Hepatocyte (in vitro differentiated cells): ENCODE measurements around the gene HLA-F. TPM values are rescaled to one million over a fixed set of nuclear protein-coding genes. Genes with fewer than 3 reads are reported as not detected.
A peak's percentile ranks its signal among the peaks of the same experiment; 100 is the strongest.

Experiments
- DNase-seq: peaks from one replicate; pipeline ENCODE4 v3.0.0-alpha.2; 2016; ENCODE audit warnings: low spot score
- H2AFZ ChIP-seq: fragments of 200-600 bp; sonication (generic); 2 replicates; pipeline ENCODE4 v1.6.0; 2016; ENCODE audit warnings: antibody characterized with exemption, mild to moderate bottlenecking
- H3K27ac ChIP-seq: fragments of 200-600 bp; sonication (generic); 2 replicates; pipeline ENCODE4 v1.5.1; 2016; ENCODE audit warnings: mild to moderate bottlenecking
- H3K27me3 ChIP-seq: fragments of 200-600 bp; sonication (generic); 2 replicates; pipeline ENCODE4 v1.6.1; 2016
- H3K36me3 ChIP-seq: fragments of 200-600 bp; sonication (generic); replicated peaks from 2 replicates; pipeline ENCODE4 v1.5.1; 2016; ENCODE audit warnings: low read depth; ENCODE audit not compliant: insufficient read depth
- H3K4me1 ChIP-seq: fragments of 200-600 bp; sonication (generic); 2 replicates; pipeline ENCODE4 v1.5.1; 2016; ENCODE audit warnings: mild to moderate bottlenecking, moderate library complexity; ENCODE audit not compliant: insufficient read depth
- H3K4me2 ChIP-seq: fragments of 200-600 bp; sonication (generic); 2 replicates; pipeline ENCODE4 v1.6.0; 2016
- H3K4me3 ChIP-seq: fragments of 200-600 bp; sonication (generic); 2 replicates; pipeline ENCODE4 v1.5.1; 2016; ENCODE audit warnings: mild to moderate bottlenecking
- H3K79me2 ChIP-seq: fragments of 200-600 bp; sonication (generic); 2 replicates; pipeline ENCODE4 v1.6.0; 2017; ENCODE audit warnings: mild to moderate bottlenecking
- H3K9me2 ChIP-seq: fragments of 200-600 bp; sonication (generic); replicated peaks from 2 replicates; pipeline ENCODE4 v1.6.0; 2017; ENCODE audit warnings: mild to moderate bottlenecking; ENCODE audit not compliant: insufficient read depth
- H3K9me3 ChIP-seq: fragments of 200-600 bp; sonication (generic); 2 replicates; pipeline ENCODE4 v1.5.1; 2016; ENCODE audit warnings: low read depth, mild to moderate bottlenecking
- H4K20me1 ChIP-seq: fragments of 200-600 bp; sonication (generic); 2 replicates; pipeline ENCODE4 v1.6.0; 2016; ENCODE audit warnings: mild to moderate bottlenecking; ENCODE audit not compliant: insufficient read depth, poor library complexity, severe bottlenecking
- EZH2 ChIP-seq: fragments of 200-600 bp; sonication (generic); IDR thresholded peaks from 2 replicates; pipeline ENCODE4 v1.6.1; 2016; ENCODE audit warnings: antibody characterized with exemption, mild to moderate bottlenecking, borderline replicate concordance
- EZH2phosphoT487 ChIP-seq: fragments of 200-600 bp; sonication (generic); IDR thresholded peaks from one replicate; pipeline ENCODE4 v1.6.1; 2018; ENCODE audit warnings: antibody characterized with exemption, mild to moderate bottlenecking, low read depth, moderate library complexity; ENCODE audit not compliant: unreplicated experiment, severe bottlenecking
- WGBS: methylation state at CpG from one replicate; pipeline ENCODE4 v1.1.6; 2016; ENCODE audit warnings: low lambda C conversion rate; ENCODE audit errors: missing lambda C conversion rate; 5-methylcytosine and 5-hydroxymethylcytosine counted together
- polyA plus RNA-seq: library from polyadenylated mRNA; unstranded; fragments of >200 nt; fragmentation: Nextera tagmentation; extraction: Ambion mirVana; gene quantifications from 2 replicates; pipeline ENCODE4 v1.2.1, GENCODE V29; 2016
- total RNA-seq: library from RNA; depleted of rRNA; stranded (reverse); fragments of >200 nt; gene quantifications from 2 replicates; pipeline ENCODE4 v1.2.3, GENCODE V29; 2014
- TF ChIP-seq, protein P1 (sequence below): fragments of 200-600 bp; sonication (generic); IDR thresholded peaks from 2 replicates; pipeline ENCODE4 v1.5.1; 2016; ENCODE audit warnings: antibody characterized with exemption, mild to moderate bottlenecking; ENCODE audit not compliant: poor library complexity

The HLA-F gene
- total and polyA plus RNA-seq, 2 experiments from 2014 or later: 7.6 to 8.8 TPM

DNA sequence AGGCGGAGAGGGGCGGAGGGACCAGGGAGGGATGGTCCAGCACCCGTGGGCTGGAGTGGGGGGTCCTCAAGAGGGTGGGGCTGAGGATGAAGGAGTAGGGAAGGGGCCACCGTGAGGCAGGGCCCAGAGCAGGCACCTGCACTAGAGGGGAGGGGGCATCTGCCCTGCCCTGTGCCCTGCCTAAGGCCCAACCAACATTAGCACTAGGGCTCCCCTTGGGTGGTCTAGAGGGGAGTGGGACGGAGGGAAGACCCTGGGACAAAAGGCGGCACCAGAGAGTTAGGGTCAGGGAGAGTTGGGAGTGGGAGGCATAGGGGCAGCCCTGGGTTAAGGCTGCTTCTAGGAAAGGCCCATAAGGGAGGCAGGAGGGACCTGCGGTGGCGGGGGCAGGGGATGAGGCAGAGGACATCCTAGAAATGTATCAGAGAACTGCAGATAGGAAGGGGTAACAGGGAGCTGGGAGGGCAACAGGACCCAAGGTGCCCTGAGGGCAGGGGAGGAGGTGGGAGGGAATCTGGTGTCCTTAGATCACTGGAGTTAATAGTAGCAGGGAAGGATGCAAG is 24.5 kb downstream of the HLA-F start:
- no peak for DNase-seq
- Histone ChIP-seq H3K9me3 (no peaks in the 10 kb centered on the region), H3K9me2 (no peaks in the 10 kb centered on the region), H3K4me2 (peak overlapping the region; percentile 83), H3K36me3 (no peaks in the 10 kb centered on the region), H3K27ac (no peak overlapping the region), H3K4me3 (peak overlapping the region; percentile 39), H3K79me2 (no peaks in the 10 kb centered on the region), H2AFZ (no peak overlapping the region), H3K27me3 (peaks cover 48% of the 10 kb centered on the region), H3K4me1 (peaks cover 6% of the 10 kb centered on the region), H4K20me1 (no peaks in the 10 kb centered on the region)
- WGBS: 74% methylated on average over 4 of the region's 8 CpGs
- TF ChIP-seq EZH2: no peak
- no peak for TF ChIP-seq EZH2phosphoT487
- TF ChIP-seq, protein P1, sequence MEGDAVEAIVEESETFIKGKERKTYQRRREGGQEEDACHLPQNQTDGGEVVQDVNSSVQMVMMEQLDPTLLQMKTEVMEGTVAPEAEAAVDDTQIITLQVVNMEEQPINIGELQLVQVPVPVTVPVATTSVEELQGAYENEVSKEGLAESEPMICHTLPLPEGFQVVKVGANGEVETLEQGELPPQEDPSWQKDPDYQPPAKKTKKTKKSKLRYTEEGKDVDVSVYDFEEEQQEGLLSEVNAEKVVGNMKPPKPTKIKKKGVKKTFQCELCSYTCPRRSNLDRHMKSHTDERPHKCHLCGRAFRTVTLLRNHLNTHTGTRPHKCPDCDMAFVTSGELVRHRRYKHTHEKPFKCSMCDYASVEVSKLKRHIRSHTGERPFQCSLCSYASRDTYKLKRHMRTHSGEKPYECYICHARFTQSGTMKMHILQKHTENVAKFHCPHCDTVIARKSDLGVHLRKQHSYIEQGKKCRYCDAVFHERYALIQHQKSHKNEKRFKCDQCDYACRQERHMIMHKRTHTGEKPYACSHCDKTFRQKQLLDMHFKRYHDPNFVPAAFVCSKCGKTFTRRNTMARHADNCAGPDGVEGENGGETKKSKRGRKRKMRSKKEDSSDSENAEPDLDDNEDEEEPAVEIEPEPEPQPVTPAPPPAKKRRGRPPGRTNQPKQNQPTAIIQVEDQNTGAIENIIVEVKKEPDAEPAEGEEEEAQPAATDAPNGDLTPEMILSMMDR: no peak

DNA sequence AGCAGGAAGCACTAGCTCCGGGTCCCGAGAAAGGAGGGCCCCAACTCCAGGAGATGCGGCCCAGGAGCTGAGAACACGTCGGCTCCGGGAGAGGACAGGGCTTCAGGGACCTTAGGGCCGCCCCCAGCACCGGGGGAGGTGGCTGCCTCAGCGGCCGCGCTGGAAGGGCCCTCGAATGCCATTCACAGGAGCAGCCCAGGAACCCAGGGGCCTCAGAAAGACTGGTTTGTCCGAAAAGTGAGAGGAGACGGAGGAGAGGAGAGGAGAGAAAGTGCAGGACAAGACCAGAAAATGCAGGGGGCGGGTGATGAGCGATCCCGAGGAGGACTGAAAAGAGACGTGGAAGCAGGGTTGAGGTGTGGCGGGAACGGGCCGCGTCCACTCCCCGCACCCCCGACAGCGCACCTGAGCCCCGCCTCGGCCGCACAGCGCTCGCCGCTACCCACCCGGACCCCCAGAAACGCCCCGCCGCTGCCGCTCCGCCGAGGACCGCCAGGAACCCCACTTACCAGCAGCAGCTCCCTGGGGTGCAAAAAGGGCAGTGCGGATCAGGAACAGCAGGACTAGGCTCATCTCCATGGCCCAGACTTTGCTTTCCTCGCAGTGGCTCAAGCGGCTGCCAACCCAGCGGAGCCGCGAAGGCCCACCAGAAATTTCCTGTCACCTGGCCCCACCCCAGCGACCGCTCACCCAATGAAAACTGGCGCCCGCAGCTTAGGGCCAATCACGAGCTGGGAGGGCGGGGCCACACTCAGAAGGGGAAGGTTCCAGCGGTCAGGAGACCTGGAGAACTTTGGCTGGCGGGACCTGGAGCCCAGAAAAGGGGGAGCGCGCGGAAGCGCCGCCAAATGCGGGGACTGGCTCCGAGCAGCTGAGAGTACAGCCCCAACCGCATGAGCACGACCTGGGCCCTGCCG is 25.4 kb downstream of the HLA-F start:
- peaks cover 11% of the 10 kb centered on the region for H3K4me1 ChIP-seq
- H3K79me2 ChIP-seq: no peaks in the 10 kb centered on the region
- no peaks in the 10 kb centered on the region for H3K9me2 ChIP-seq
- no peaks in the 10 kb centered on the region for H3K36me3 ChIP-seq
- WGBS: 2% methylated on average over 49 of the region's 63 CpGs
- H3K27ac ChIP-seq: no peak overlapping the region
- peak; percentile 94 for DNase-seq
- TF ChIP-seq, protein P1: no peak
- TF ChIP-seq EZH2phosphoT487 (no peak), EZH2 (no peak)
- H4K20me1 ChIP-seq: no peaks in the 10 kb centered on the region
- H3K4me2 ChIP-seq: peak overlapping the region; percentile 83
- H3K27me3 ChIP-seq: peaks cover 48% of the 10 kb centered on the region
- peak overlapping the region; percentile 39 for H3K4me3 ChIP-seq
- no peaks in the 10 kb centered on the region for H3K9me3 ChIP-seq
- H2AFZ ChIP-seq: peak overlapping the region; percentile 36

DNA sequence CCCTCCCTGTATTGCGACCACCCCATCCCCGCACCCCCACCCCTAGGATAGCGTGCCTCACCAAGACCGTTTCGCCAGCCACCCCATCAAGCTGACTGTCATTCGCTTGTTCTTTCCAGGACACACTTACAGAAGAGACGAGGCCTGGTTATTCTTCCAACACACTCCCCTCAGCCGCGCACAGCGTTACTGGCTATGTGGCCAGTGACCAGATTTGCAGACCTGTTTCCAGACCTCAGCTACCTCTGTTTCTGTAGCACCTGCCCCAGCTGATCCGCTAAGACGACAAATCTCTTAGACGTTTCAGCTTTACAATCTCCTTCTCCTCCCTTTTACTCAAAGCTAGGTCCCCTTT is 26.1 kb downstream of the HLA-F start:
- no peak overlapping the region for H3K27ac ChIP-seq
- H3K9me2 ChIP-seq: no peaks in the 10 kb centered on the region
- peaks cover 48% of the 10 kb centered on the region for H3K27me3 ChIP-seq
- peak overlapping the region; percentile 36 for H2AFZ ChIP-seq
- no peaks in the 10 kb centered on the region for H4K20me1 ChIP-seq
- DNase-seq: no peak
- no peaks in the 10 kb centered on the region for H3K36me3 ChIP-seq
- WGBS: 11% methylated on average over 7 of the region's 13 CpGs
- H3K4me2 ChIP-seq: peak overlapping the region; percentile 83
- TF ChIP-seq, protein P1: no peak
- TF ChIP-seq EZH2: no peak
- no peak for TF ChIP-seq EZH2phosphoT487
- no peaks in the 10 kb centered on the region for H3K79me2 ChIP-seq
- peak overlapping the region; percentile 11 for H3K4me3 ChIP-seq
- H3K9me3 ChIP-seq: no peaks in the 10 kb centered on the region
- peaks cover 11% of the 10 kb centered on the region for H3K4me1 ChIP-seq
